ENCODE results near the gene GNB1L.
"Not testable (repeated sequence)": the region's sequence is repeated elsewhere in the genome, so short reads cannot be mapped to it uniquely, and the experiment has no call there.

GNB1L gene

DNA sequence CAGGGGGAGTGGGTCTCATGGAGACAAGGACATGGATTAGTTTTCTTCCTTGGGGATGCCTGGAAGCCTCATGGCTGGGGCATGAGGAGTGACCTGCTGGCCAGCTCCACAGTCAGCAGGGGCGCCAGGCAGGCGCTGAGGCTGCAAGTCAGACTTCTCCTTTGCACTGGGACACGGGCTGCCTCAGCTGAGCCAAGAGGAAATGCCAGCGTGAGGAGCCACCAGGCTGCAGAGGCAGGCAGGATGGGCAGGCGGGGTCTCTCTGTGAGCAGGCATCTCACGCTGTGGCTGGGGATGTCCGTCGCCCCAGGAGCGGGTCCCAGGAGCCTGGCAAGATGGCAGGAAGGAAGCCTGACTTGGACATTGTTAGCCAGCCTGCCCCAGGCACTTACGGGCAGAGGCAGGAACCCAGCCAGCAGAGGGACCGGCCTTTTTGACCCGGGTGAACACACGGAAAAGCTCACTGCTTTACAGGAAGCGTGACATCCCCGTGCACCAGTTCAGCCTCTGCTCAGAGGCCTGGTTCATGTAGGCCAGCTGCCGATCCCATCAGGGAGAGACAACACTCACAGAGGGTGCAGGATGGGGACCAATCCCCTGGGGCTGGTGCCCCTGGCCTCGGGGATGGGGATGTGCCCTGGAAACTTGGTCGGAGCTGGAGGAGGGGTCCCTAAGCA, 10.2 kb downstream of the GNB1L start:
- peak; percentile 70 for DNase-seq (ENCODE audit: low read depth, low spot score)

DNA sequence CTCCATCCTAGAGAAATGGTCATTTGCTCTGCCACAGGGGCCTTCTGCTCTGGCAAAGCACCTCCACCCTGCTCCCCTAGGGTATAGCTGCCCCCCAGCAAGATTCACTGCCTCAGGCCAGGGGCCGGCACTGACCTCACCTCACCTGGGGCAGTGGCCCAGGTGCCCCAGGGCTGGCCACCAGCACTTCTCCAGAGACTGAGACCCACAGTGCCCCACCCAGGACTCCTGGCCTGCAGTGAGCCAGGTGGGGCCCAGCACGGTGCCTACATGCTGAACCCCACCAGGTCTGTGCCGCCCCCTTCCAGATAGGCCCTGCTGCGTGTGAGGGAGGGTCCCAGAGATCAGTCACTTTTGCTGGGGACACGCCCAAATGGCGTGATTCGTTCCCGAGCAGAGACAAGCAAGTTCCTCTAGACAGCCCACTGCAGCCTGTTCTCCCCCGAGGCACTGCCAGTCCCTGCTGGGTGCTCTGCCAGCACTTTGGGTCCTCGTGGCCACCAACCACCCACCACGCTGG, 10.8 kb downstream of the GNB1L start:
- DNase-seq (ENCODE audit: low read depth, low spot score), result no peak

DNA sequence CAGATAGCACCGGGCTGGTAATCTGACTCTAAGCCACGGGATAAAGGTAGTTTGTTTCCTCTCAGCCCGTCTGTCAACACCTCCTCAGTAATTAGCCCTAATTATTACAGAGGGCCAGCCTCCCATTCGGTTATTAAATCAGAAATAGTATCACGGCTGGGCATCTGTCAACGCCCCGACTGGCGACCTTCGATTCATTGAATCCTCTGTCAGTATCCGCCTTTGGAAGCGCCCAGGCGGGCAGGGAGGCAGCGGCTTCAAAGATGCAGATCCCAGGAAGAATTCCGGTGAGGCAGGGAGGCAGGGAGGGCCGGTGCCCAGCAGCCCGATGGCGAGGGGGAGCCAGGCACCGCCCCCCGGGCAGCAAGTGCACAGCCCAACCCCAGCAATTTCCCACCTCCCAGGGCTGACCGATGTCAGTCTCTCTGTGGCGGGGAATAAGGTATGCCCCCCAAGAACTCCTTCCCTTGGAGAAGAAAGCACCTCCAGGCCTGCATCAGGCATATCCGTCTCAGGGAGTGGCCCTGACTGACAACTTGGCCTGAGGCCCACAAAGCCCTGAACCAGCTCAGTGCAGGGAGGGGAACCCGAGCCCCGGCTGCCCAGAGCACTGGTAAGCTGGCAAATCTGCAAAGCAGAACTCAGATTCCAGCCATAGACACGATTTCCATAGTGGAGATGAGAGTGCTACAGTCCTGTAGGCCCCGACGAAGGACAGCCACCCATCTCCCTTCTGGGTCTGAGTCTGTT, 11.4 kb downstream of the GNB1L start:
- DNase-seq (ENCODE audit: low read depth, low spot score), result peak; percentile 42

DNA sequence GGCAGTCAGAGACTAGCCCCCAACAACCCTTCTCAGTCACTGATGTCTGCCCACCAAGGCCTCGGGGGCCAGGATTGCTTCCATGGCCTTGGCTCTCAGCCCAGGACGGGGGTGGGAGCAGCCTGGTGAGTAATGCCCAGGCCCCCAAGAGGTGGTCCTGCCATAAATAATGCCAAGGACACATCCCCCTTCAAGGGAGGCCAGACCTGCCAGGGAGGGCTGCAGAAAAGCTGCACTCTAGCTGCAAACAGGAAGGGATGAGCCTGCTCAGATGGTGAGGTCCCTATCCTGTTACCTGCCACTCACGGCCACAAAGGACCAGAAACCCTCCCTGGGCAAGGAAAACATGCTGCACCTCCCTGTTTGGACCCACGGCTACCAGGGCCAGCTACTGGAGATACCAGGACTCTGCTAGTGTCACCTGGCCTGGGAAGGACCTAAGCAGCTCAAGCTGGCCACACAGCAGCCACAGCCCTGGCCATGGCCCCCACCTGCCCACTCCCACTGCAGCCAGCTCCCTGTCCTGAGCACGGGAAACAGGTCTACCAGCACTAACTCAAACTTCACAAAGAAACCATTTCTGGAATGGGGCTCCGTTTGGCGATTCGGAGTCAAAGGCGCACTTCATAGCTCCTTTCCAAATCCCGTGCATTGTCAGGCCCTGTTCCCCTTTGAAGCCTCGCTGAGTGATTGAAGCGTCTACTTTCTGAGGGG, 12.1 kb downstream of the GNB1L start:
- no peak for DNase-seq (ENCODE audit: low read depth, low spot score)

DNA sequence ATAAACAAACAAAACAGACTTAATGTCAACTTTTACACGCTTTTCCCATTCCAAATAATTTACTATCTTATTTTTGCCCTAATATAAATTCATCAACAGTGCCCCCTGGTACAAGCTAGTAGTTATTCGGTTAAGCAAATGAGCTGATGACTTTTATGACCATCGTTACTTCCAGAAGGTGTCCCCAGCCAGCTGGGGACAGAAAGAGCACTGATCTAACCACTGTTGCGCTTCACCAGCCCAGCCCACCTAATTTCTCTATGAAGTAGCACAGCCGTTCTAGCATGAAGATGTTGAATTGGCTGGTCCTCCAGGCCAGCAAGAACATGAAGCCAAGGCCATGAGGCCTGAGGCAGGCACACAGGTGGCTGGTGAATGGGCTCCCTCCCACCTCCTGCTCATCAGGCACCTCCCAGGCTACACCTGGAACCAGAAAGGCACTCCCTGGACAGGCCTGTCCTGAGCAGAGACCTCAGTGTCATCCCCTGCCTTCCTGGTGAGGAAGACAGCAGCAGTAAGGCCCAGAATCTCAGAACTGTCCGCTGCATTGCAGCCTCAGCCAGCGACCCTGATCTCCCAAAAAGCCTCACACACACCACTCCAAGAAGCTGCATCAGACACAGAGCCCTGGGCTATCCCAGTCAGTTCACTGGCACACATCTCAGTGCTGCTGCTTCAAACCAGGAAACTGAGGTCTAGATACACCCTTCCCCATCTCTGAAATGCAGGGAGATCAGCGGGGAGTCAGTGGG, 12.9 kb downstream of the GNB1L start:
- DNase-seq (ENCODE audit: low read depth, low spot score), result no peak

DNA sequence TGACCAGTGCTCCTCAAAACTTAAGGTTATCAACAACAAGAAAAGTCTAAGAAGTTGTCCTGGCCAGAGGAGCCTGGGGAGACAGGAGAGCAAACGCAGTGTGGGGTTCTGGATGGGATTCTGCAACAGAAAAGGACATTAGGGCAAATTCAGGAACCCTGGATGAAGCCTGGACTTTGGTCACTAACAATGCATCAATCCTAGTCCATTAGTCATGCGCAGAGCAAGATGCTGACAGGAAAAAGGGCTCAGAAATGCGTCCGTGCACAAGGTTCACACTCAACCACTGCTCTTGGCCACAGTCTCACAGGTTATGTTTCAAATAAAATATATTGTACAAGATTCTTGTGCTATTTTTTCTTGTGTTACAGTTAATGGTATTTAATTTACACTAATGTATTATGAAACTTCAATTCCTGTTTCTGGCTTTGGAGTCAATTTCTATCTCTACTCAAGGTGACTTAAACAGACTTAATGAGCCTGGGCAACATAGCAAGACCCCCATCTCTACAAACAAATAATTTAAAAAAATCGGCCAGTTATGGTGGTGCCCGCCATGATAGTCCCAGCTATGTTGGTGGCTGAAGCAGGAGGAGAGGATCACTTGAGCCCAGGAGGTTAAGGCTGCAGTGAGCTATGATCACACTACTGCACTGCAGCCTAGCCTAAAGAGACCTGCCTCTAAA, 13.6 kb downstream of the GNB1L start:
- no peak for DNase-seq (ENCODE audit: low read depth, low spot score)

DNA sequence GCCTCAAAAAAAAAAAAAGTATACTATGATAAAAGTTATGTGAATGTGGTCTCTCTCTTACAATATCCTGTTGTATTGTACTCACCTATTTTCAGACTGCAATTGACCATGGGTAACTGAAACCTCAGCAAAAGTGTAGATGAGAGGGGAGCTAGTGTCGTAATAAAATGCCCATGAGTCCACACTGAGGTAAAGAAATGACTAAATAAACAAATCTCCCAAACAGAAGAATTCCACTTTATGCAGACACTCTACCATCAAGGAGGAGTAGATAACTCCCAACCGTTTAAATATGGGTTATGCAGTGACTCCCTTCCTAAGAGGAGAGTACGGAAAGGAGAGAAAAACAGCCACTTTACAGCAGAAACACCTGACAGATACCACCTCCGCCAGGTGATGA, 14.6 kb downstream of the GNB1L start:
- no peak for DNase-seq (ENCODE audit: low read depth, low spot score)

DNA sequence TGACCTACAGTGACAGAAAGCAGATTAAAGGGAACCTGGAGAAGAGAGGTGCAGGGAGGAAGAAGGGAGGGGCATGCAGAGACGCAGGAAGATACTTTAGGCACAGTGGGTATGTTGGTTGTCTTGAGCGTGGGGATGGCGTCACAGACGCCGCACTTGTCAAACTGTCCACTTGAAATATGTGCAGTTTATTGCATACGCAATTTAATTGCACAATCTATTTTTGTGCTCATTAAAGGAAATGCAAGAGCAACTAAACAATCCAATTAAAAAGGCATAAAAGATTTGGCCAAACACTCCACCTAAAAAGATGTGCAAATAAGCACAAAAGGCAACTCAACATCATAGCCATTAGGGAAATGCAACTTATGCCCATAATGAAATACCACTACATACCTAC, 16.8 kb downstream of the GNB1L start:
- DNase-seq (ENCODE audit: low read depth, low spot score), result no peak

DNA sequence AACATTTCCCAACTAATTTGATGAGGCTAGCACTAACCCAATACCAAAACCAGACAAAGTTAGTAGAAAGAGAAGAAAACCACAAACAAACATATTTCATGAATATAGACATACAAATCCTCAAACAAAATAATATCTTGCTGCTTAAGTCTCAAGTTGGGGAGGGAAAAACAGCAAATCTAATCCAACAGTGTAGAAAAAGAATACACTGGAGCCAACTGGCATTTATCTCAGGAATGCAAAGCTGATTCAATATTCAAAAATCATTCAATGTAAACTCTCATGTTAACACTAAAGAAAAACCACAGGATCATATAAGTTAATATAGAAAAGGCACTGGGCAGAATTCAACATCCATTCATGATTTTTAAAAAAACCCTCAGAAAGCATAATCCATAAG, 18.2 kb downstream of the GNB1L start:
- no peak for DNase-seq (ENCODE audit: low read depth, low spot score)

DNA sequence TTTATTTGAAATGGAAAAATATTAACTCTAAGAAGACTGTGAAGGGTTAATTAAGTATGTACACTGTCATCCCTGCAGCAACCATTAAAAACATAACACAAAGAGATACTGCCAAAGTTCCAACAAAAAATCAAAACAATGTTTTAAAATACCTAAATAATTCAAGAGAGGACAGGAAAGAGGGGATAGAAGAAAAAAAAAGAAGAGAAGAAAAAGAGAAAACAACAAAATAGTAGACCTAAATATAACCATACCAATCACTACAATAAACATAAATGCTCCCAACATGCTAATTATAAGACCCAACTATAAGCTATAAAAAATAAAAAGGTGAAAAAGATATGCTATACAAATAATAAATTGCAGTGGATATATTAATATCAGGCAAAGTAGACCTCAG, 20.1 kb downstream of the GNB1L start:
- DNase-seq (ENCODE audit: low read depth, low spot score), result no peak

DNA sequence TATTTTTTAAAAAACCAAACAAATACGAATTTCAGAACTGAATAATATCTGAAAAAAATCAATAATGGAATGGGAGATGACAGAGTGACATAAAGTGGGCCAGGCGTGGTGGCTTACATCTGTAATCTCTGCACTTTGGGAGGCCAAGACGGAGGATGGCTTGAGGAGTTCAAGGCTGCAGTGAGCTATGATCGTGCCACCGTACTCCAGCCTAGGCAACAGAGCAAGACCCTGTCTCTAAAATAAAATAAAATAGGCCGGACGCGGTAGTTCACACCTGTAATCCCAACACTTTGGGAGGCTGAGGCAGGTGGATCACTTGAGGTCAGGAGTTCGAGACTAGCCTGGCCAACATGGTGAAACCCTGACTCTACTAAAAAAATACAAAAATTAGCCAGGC, 21.3 kb downstream of the GNB1L start:
- DNase-seq (ENCODE audit: low read depth, low spot score), result not testable (repeated sequence)

DNA sequence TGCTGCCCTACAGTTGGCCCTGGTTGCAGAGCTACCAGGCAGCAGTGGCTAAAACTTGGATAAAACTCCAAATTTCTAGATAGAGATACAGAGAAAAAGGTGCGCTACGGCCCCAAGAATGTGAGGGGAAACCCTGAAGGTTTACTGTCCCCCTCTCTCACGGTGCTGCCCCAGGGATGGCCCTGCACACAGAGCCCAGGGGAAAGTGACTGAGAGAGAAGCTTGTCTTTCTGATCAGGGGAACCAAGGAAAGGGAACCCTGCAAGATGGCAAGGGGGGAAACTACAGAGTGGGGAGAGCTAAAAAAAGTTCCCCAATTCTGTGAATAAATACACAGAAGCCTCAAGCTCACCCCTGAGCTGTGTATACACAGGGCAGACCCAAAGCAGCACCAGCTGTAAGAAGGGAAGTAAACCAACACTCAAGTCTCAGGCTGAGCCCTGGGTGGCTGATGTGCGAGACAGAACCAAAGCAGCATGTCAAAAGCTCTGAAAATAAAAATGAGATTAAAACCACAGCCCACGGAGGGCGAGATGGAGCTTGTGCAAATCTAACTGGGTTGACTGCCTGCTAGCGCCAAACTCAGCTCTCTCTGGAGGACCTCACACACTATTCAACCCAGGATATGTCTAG, 22.1 kb downstream of the GNB1L start:
- DNase-seq (ENCODE audit: low read depth, low spot score), result no peak

DNA sequence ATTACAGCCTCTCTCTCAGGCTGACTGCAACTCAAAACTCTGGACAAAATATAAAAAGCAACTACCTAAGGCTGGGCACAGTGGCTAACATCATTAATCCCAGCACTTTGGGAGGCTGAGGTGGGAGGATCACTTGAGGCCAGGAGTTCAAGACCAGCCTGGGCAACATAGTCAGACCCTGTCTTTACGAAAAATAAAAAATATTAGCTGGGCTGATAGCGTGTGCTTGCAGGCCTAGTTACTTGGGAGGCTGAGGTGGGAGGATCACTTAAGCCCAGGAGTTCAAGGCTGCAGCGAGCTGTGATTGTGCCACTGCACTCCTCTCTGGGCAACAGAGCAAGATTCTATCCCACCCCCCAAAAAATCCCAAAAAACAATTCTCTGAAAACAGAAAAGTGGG, 22.7 kb downstream of the GNB1L start:
- not testable (repeated sequence) for DNase-seq (ENCODE audit: low read depth, low spot score)

DNA sequence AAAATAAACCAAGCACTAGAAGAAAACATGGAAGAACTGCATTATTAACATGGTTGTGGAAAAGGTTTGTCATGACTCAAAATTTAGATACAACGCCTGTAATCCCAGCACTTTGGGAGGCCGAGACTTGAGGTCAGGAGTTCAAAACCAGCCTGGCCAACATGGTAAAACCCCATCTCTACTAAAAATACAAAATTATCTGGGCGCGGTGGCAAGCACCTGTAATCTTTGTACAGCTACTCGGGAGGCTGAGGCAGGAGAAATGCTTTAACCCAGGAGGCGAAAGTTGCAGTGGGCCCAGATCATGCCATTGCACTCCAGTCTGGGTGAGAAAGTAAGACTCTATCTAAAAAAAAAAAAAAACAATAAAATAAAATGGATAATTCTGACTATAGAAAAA, 23.7 kb downstream of the GNB1L start:
- no peak for DNase-seq (ENCODE audit: low read depth, low spot score)

DNA sequence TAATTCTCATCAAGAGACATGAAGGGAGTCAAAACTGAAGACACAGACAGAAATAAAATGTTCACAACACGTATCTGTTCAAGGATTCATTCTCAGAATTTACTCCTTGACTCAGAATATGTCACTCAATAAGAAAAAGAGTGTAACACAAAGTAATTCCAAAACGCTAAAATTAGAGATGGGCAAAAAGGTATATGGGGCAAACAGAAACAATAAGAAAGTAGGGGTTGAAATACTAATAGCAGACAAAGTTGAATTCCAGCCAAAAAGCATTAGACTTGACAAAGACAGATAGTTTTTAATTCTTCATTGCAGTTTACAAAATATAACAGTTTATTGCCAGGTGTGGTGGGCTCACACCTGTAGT, 26.7 kb downstream of the GNB1L start:
- DNase-seq (ENCODE audit: low read depth, low spot score), result no peak

DNA sequence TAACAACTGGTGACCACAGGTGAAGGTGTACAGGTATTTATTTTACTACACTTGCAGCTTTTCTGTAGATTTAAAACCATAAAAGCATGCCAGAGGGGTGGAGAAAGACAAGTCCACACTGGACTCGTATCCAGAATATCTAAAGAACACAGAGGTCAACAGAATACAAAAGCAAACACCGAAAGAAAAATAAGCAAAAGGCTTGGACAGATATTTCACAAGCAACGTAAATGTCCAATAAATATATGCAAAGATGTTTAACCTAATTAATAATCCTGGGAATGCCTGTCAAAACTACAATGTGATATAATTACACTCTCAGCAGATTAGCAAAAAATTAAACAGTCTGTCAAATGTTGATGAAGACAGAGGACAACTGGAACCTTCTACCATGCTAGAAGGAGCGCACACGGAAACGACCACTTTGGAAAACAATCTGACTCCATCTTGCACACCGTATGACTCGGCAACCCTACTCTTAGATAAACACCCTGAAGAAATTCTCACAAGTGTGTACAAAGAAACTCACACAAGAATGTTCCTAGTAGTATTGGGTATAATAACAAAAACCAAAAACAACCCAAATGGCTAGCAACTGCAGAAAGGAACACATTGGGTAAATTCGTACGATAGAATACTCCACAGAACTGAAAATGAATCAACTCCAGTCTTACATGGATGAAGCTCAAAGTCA, 27.2 kb downstream of the GNB1L start:
- DNase-seq (ENCODE audit: low read depth, low spot score), result no peak

DNA sequence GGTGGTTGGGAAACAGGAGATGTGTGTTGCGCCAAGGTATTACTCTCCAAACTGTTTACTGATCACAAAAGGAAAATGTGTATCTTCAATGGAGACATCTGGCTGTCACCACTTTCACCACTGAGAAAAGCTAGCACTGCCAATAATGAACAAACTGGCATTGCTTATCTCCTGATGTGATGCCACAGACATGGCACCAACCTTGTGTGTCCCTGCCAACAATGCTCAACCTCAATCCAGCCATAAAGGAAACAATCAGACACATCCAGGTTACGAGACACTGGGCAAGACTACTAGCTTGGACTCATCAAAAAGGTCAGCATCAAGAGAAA, 28.1 kb downstream of the GNB1L start:
- no peak for DNase-seq (ENCODE audit: low read depth, low spot score)

DNA sequence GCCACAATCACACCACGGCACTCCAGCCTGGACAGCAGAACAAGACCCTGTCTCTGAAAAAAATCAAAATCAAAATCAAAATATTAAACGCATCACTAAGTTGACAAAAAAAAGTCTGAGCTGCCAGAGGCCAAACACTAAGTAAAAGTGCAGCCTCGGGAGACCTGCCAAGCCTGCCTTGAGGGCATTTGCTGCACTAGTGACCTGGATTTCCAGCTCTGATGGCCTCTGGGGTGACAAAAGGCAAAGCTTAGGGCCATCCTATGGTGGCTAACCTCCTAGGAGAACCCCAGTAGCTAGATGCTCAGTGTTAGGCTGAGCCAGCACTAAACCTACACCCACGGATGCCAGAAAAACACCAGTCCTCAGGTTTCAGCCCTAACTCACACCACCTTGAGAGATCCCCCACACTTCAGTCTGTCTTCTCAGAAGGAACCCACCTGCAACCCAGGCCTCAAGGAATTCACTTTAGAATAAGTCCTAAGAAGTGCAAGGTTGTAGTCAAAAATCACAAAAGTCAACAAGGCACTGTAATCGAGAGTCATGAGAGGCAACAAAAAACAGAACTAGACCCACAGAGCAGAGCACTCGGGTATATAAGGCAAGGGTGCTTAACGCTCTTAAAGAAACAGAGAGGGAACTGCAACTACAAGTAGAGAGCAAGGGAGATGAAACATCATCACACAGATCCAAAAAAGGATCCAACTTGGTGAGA, 28.6 kb downstream of the GNB1L start:
- no peak for DNase-seq (ENCODE audit: low read depth, low spot score)

DNA sequence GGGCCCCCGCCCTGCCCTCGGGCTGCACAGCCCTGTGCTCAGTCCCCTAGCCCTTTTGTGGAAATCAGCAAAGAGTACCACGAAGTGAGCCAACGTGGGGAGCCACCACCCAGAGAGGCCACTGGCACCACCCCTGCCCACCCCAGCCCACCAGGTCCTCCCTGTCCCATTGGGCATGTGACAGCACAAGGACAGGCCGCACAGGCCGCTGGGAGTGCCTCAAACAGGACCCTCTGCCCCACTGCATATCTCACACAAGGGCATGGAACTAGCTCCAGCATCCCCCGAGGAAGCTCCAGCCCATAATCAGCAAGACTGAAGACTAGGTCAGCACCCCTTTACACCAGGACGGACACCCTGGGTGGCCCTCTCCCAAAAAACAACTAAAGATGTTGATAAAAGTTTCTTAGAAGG, 29.7 kb downstream of the GNB1L start:
- DNase-seq (ENCODE audit: low read depth, low spot score), result no peak

All from astrocyte of the hippocampus (primary cell).